Hepatic stellate cell (primary cell): ENCODE results near the gene SUSD6.
"Not testable (repeated sequence)": the region's sequence is repeated elsewhere in the genome, so short reads cannot be mapped to it uniquely, and the experiment has no call there.

Experiments used
- DNase-seq: peaks from one replicate; pipeline ENCODE4 v3.0.0; 2011; ENCODE audit warnings: low spot score

Gene SUSD6

DNA sequence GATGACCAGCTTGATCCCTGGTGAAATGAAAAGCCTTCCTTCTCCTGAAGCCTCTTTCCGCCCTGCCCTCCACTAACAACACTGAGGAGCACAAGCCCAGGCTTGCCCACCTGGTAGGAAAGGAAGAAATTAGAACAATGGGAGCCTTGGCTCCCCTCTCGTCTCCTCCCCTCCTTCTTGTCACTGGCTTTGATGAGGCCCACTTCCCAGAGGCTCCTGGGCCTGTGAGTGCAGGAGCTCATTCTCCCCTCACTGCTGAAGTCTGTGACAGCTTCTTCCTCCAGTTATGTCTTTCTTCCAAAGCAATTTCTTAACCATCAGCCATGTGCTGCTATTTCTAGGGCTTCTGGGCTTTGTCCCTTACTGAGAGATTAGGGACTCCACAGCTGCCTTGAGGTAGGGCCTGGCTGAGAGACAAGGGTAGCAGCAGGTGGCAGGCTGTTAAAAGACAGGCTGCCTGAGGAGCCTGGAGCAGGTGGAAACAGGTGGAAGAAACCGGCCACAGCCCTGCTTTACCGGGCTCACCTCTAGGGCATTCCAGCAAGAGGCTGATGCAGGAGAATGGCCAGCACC lies 101.9 kb downstream of the SUSD6 start:
- DNase-seq = no peak

DNA sequence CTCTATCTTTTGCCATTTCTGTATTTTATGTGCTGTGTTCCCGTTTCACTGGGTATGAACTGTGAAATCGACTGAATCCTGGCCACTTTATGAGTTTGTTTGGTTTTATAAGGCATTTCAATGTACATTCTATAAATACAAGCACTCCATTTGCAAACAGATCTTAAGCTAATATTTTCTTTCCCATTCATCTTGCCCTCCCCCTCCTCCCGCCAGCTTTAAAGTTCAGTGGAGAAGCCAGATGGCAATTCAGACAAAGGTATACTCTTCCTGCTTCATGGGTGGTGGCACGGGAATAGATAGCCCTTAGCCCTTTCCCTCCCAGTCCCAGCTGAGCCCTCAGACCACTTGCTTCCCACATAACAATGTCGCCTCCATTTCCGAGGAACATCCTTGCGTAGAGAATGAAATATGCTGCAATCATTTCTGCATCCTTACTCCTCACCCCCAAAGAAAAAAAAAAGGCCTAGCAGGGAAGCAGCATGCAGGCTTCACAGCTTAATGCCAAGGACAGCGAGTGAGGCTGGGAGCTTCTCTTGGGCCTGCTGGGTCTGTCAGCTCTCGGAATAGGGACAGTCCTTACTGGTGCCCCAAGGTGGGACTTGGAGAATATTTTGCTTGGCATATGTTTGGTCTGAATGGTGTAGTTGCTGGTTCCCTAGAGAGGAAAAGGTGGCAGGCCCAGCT lies 102.7 kb downstream of the SUSD6 start:
- no peak for DNase-seq

DNA sequence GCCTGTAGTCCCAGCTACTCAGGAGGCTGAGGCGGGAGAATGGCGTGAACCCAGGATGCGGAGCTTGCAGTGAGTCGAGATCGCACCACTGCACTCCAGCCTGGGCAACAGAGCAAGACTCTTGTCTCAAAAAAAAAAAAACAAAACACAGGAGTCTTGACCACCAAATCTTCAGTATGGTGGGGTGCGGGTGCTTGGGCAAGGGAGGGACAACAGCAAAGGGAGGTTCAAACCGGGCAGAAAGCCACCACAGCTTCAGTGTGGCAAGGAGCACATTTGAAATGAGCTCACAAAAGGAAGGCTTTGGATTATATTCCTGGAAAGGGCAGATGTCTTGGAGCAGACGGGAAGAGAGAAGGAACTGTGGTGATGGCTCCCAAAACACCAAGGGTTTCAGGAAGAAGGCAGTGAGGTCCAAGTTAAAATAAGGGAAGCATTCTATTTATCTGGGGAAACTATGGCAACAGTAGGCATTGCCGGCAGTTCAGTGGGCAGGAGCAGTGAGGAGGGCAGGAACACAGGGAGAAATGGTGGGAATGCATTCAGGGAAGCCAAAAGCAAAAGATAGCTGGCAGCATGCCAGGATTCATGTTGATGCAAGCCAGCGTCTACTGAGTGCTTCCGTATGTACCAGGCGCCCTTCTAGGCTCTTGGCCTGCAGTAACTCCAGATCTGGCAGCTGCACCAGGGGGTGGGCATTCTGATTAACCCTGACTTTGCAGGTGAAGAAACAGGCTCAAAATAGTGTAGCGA lies 104.5 kb downstream of the SUSD6 start:
- DNase-seq = peak; percentile 44

DNA sequence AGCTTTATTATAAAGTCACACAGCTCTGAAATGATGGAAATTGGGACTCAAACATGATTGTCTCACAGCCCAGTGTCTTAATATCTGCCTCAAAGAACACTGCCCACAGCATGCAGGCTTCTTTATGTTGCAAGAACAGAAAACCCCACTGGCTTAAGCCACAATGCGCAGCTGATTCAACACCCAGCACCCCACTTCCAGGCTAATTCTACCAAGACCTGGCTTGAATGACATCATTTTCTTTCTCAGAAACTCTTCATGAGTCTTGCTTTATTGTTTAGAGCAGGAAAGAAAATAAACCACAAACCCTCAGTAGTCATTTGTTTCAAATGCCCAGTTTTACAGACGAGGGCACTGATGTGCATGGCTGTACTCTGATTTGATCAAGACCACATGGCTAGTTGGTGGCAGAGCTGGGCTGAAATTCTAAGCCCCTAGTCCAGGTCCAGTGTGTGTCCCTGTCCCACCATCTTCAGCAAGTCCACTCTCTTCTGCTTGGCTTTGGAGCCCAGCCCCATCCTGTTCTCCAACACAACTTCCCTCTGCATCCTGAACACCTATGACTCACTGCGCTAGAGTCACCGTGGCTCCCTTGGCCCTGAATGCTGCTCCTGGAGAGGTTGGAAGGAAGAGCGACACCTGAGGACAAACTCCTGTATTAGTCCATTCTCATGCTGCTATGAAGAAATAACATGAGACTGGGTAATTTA lies 105.2 kb downstream of the SUSD6 start:
- peak; percentile 39 for DNase-seq

DNA sequence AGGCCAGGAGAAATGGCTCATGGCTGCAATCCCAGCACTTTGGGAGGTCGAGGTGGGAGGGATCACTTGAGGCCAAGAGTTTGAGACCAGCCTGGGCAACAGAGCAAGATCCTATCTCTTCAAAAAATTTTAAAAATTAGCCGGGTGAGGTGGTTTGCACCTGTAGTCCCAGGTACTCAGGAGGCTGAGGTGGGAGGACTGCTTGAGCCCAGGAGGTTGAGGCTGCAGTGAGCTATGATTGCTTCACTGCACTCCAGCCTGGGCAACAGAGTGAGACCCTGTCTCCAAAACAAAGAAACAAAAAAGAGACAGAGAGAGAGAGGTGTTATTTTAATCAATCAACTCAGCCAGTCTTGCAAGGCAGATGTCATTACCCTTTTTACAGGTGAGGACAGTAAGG lies 107.2 kb downstream of the SUSD6 start:
- not testable (repeated sequence) for DNase-seq

DNA sequence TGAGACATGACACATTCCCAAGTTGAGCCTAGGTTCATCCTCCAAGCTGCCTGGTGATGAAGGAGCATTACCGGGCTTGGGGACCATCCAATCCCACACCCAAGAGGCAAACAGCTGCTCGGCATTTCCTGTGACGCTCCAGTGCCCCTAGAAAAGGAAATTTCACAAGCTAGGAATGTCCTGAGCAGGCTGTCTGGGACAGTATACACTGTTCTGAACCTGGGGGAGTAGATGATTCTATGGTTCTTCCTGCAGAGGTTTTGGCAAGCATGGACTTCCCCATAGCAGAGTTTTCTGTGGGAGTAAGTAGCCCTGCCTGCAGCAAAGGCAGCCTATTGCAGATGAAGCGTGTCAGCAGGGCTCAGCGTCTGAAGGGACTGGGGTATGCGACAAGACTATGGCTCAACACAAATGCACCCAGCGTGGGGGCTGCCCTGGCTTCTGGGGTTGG lies 108.1 kb downstream of the SUSD6 start:
- DNase-seq = peak; percentile 82

DNA sequence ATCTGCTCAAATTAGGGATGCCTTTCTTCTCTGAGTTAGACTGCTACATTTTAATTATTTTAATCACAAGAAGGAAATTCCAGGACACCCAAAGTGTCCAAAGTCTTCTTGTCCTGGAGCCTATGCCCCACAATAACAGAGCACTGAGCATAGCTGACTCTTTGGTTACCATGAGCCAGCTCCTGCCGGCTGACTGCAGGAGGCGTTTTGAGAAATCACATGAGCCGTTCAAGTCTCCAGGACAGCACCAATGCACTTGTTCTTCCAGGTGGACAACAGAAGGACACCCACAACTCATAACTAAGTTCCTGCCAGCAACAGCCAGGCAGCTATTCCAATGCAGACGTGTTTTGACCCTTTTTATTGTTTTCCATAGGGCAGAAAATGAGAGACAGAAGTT lies 109.5 kb downstream of the SUSD6 start:
- DNase-seq = no peak

DNA sequence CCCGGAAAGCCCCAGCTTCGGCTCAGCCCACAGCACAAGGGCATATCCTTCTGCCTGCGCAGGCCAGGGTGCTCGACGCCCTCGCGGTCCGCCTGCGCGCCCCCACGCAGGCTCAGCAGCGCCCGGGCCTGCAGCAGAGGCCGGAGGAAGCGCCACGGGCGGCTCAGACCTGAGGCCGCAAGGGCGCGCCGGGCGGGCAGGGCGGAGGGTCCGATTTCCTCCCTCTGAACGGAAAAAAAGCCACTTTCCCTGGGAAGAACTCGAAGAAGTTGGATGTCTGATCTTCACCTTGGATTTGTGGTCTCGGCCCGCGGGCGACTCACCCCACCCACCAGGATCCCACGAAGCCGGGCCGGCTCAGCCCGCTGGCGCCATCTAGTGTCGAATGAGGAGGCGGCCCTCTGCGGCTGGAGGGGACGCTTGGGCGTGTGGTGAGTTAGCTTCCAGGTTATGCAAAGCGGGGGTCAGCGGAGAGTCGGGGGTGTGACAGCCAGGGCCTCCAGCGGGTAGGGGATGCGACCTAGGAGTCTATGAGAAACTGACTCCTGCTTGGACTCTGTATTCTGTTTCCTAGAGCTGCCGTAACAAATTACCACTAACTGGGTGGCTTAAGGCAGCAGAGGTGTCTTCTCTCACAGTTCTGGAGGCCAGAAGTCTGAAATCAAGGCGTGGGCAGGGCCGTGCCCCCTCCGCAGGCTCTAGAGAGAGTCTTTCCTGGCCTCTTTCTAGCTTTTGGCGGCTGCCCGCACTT lies 115.5 kb downstream of the SUSD6 start:
- peak; percentile 85 for DNase-seq

DNA sequence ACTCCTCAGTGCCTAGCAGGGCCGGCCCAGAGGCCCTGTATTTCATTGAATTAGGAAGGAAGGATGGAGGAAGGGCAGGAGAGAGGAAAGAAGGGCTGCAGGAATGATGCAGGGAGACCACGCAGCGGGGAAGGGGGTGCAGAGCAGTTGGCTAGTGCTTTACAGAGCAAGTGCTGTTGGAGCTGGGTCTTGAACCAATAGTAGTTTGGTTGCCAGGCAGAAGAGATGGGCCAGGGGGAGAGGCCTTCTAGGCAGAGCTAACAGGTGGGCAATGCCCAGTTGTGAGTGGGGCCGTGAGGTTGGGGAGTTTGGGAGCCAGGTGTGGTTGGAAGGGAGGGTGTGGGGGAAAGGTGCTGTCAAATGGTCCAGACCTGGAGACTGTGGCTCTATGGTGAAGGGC lies 116.5 kb downstream of the SUSD6 start:
- no peak for DNase-seq

DNA sequence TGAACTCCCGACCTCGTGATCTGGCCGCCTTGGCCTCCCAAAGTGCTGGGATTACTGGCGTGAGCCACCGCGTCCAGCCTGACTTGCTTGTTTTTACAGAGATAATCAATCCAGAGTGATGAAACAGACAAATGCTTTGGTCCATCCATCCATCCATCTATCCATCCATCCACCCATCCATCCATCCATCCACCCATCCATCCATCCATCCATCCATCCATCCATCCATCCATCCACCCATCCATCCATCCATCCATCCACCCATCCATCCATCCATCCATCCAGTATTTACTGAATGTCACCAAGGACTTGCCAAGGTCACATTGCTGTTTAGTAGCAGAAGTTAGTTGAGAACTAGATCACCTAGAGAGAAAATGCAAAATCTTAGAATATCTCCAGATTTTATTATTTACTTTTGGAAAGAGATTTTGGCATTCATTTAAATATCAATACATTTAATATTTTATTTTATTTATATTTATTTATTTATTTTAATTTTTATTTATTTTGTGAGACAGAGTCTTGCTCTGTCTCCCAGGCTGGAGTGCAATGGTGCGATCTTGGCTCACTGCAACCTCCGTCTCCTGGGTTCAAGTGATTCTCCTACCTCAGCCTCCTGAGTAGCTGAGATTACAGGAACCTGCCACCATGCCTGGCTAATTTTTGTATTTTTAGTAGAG lies 120.7 kb downstream of the SUSD6 start:
- not testable (repeated sequence) for DNase-seq

DNA sequence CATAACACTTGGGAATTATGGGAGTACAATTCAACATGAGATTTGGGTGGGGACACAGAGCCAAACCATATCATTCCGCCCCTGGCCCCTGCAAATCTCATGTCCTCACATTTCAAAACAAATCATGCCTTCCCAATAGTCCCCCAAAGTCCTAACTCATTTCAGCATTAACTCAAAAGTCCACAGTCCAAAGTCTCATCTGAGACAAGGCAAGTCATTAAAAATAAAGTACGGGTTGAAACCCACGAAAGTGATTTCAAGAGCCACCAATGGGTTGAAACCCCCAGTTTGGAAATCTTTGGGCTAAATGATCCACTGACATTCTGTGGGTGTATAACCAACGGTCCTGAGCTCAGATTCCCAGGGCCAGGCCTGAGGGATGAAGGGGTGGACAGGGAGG lies 125.0 kb downstream of the SUSD6 start:
- DNase-seq = not testable (repeated sequence)

DNA sequence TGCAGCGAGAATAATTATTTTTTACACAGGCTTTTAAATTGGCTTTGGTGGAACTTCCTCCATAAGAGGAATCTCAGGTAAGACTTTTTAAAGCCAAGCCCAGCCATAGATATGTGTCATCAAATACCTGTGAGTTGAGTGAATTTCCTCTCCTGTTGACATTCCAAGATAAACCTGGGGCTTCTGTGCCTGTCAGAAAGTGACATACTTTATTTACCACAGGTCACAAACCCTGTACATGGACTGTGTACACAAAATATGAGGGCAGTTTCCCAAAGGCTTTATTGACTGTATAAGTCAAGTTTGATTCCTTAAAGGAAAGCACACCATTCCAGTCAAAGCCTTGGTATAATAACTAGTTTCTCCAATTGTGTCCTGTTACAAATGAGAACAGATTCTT lies 129.7 kb downstream of the SUSD6 start:
- DNase-seq = no peak

DNA sequence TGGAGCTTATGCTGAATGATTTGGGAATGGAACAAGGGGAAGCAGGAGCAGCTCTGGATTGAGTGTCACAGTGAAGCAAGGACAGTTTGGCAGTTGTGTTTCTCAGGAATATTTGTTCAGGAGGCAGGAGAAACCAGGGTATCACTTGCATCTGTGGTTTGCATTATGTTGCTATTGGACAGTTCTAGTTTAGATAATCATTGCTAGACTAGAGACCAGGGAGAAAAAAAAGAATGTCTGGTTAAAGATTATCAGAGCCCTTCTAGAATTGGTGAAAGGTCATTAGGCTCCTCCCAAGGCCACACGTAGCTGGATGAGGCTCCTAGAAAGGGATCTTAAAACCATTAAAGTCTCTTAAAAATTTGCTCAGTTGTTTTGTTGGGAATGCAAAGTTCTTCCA lies 138.6 kb downstream of the SUSD6 start:
- no peak for DNase-seq

DNA sequence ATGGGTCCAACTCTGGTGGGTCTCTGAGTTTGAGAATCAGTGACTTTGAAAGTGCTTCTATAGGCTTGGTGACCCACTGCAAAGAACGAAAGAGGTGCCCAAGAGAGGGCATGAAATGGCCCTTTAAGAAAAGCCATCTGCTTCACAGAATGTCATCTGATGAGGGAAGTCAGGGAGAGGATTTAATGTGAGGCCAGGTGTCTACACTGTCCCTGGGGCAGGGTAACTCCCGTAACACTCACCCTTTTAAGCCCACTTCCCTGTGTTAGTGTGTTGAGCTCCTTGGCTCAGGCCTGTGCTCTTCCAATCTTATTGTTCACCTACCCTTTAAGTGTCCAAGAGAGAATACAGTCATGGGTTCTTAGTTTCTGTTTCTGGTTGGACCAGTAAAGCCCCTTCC lies 139.1 kb downstream of the SUSD6 start:
- DNase-seq = no peak

DNA sequence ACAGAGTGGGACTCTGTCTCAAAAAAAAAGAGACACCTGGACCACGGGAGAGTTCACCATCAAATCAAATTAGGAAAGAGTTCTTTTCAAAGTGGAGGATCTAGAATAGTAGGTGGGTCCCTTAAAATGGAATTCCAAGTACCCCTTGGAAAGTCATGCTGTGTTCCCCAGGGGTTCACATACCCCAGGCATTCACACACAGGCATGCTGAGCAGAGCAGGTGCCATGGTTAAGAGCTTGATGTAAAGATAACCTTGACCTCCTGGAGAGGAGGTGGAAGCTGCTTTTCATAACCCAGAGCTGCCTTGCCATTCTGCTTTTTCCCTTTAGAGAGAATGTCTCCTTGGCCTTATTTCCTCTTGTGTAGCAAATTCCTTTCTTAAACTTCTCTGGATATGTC lies 141.4 kb downstream of the SUSD6 start:
- no peak for DNase-seq

DNA sequence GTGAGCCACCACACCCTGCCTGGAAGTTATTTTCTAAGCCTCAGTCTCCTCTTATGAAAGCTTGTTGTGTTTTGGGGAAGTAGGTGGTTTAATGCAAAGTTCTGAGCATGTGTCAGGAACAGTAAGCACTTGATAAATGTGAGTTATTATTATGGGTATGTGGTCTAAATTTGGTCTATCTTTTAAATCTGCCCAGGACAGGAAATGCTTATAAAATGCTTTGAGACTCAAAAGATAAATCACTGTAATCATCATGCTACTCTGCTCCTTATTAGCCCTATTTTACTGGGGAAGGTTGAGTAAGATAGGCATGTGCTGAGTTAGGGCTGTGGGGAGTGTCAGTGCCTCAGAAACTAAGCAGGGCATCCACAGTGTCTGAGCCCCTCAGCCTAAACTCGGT lies 142.5 kb downstream of the SUSD6 start:
- no peak for DNase-seq

DNA sequence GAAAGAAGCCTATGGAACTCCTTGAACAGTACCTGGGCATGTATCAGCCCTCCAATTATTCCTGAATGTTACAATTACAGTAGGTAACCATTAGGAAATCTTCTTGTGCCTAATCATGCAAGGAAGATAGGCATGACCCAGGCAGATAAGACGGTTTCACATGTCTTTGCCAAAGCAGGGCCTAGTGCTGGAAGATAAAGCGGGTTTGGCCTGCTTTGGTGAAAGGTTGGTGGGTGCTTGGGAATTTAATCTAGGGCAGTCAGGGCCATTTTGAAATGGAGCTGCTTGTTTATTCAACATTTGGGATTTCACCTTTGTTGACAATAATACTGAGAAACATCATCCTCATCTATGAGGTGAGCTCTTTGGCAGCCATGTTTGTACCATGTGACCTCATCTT lies 143.1 kb downstream of the SUSD6 start:
- DNase-seq = no peak

DNA sequence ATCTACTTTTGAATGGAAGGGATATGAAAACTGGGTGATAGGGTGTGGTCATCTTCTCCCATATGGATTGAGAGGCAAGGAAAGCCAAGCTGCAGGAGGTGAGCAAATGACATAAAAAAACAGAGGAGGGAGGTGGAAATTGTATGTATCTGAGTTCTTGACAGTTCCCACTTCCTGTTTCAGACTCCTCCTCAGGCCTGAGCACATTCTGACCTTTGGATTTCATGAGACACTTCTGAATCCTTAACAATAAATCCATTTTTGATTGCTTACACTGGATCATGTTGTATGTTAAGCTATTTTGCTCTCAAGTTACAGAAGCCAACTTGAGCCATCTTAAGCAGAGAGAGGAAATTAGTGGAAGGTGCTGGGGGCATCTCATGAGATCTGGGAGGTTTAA lies 143.9 kb downstream of the SUSD6 start:
- DNase-seq = no peak

DNA sequence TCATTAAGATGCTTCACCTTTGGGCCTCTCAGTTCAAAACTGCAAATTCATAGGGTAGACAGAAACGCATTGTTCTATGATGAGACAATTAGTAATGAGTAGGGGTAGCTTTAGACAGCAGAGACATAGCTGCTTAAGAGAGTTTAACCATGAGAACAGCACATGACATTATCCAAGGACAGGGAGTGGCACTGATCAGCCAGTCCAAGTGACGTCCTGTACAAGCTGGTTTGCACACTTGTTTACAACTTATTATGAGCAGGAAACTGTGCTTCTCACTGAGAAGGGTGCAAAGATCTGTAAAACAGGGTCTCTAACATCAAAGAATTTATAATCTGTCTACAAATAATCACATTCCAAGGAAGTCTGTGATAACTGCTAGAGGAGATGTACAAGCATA lies 144.4 kb downstream of the SUSD6 start:
- no peak for DNase-seq

DNA sequence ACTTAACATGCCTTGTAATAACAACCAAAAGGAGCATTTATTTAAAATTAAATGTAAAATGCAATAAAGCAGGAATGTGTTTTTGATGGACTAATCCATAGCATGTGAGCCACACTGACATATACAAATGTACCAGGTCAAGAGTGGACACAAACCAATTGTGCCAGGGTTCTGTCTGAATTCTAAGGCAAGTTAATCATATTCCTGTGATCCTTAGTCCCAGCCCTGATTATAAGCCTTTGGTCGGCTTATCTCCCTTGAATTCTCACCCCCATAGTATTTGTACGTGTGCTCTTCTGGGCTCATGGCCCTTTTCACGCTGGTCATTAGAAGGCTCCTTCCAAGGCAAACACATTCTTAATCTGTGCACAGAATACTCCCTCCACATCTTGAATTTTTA lies 144.9 kb downstream of the SUSD6 start:
- no peak for DNase-seq

DNA sequence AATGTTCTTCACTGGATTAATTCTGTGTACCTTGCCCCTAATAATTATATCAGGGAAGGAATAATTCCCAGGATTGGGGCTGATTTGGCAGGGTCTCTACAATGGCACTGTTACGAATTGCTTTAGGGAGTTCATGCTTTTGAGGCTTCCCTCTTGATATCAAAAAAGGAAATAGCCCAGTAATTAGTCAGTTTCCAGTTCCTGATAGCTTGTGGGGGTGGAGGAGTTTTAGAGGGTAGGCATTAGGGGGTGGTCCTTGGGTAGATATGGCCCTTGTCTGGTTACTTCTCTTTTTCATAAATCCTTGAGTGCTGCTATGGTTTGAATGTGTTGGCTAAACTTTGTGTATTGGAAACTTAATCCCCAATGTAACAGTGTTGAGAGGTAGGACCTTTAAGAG lies 149.4 kb downstream of the SUSD6 start:
- DNase-seq = no peak
